Measurements from ENCODE around the gene DNA2. TPM values are rescaled to one million over a fixed set of nuclear protein-coding genes. Genes with fewer than 3 reads are reported as not detected.

Gene DNA2
- total and polyA plus RNA-seq, 2 experiments from 2014 or later, result 2.4 to 9.3 TPM

- no peak overlapping the region for H3K4me2 ChIP-seq
- 71% methylated on average over 1 of the region's 1 CpG for WGBS (ENCODE audit: low lambda C conversion rate, missing lambda C conversion rate)
- no peaks in the 10 kb centered on the region for H3K9me2 ChIP-seq (replicated peaks; ENCODE audit: insufficient read depth)
- DNase-seq (ENCODE audit: low spot score), result no peak
- no peak overlapping the region for H2AFZ ChIP-seq
- H3K27me3 ChIP-seq, result no peaks in the 10 kb centered on the region
- H4K20me1 ChIP-seq (ENCODE audit: insufficient read depth, poor library complexity, severe bottlenecking), result no peaks in the 10 kb centered on the region
- H3K36me3 ChIP-seq (replicated peaks; ENCODE audit: insufficient read depth, low read depth), result no peaks in the 10 kb centered on the region
- H3K79me2 ChIP-seq, result no peaks in the 10 kb centered on the region
- H3K4me3 ChIP-seq, result no peak overlapping the region
- no peak for TF ChIP-seq EZH2 (IDR thresholded peaks at IDR 0.05; ENCODE audit: borderline replicate concordance)
- TF ChIP-seq EZH2phosphoT487 (IDR thresholded peaks at IDR 0.05; ENCODE audit: low read depth, severe bottlenecking, unreplicated experiment), result no peak
- no peak for TF ChIP-seq CTCF (IDR thresholded peaks at IDR 0.05; ENCODE audit: poor library complexity)
- no peaks in the 10 kb centered on the region for H3K4me1 ChIP-seq (ENCODE audit: insufficient read depth)
- no peak overlapping the region for H3K27ac ChIP-seq
- H3K9me3 ChIP-seq (ENCODE audit: low read depth), result no peaks in the 10 kb centered on the region
These were observed 25.6 kb downstream of the DNA2 start for GRCh38 chr10:68446179-68446578.

- DNase-seq (ENCODE audit: low spot score), result no peak
- TF ChIP-seq EZH2phosphoT487 (IDR thresholded peaks at IDR 0.05; ENCODE audit: low read depth, severe bottlenecking, unreplicated experiment), result no peak
- no peak for TF ChIP-seq EZH2 (IDR thresholded peaks at IDR 0.05; ENCODE audit: borderline replicate concordance)
- no peak for TF ChIP-seq CTCF (IDR thresholded peaks at IDR 0.05; ENCODE audit: poor library complexity)
- Histone ChIP-seq H3K4me1 (ENCODE audit: insufficient read depth) (no peaks in the 10 kb centered on the region), H4K20me1 (ENCODE audit: insufficient read depth, poor library complexity, severe bottlenecking) (no peaks in the 10 kb centered on the region), H2AFZ (no peak overlapping the region), H3K27me3 (no peaks in the 10 kb centered on the region), H3K79me2 (no peaks in the 10 kb centered on the region), H3K4me3 (no peak overlapping the region), H3K9me2 (replicated peaks; ENCODE audit: insufficient read depth) (no peaks in the 10 kb centered on the region), H3K36me3 (replicated peaks; ENCODE audit: insufficient read depth, low read depth) (no peaks in the 10 kb centered on the region), H3K4me2 (no peak overlapping the region), H3K27ac (no peak overlapping the region), H3K9me3 (ENCODE audit: low read depth) (no peaks in the 10 kb centered on the region)
- WGBS (ENCODE audit: low lambda C conversion rate, missing lambda C conversion rate), result 98% methylated on average over 2 of the region's 2 CpGs
These were observed 28.8 kb downstream of the DNA2 start for GRCh38 chr10:68442971-68443370.

DNA sequence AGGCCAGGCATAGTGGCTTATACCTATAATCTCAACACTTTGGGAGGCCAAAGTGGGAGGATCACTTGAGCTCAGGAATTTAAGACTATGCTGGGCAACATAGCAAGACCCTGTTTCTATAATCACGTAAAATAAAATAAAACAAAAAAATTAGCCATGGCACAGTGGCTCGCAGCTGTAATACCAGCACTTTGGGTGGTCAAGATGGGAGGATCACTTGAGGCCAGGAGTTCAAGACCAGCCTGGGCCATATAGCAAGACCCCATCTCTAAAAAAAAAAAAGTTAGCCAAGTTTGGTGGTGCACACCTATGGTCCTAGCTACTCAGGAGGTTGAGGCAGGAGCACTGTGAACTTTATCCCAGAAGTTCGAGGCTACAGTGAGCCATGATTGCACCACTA lies 30.9 kb downstream of the DNA2 start:
- H4K20me1 ChIP-seq (ENCODE audit: insufficient read depth, poor library complexity, severe bottlenecking), result no peaks in the 10 kb centered on the region
- H2AFZ ChIP-seq, result no peak overlapping the region
- no peaks in the 10 kb centered on the region for H3K4me1 ChIP-seq (ENCODE audit: insufficient read depth)
- no peak for TF ChIP-seq CTCF (IDR thresholded peaks at IDR 0.05; ENCODE audit: poor library complexity)
- TF ChIP-seq EZH2 (IDR thresholded peaks at IDR 0.05; ENCODE audit: borderline replicate concordance), result no peak
- no peak for TF ChIP-seq EZH2phosphoT487 (IDR thresholded peaks at IDR 0.05; ENCODE audit: low read depth, severe bottlenecking, unreplicated experiment)
- H3K27ac ChIP-seq, result no peak overlapping the region
- H3K9me2 ChIP-seq (replicated peaks; ENCODE audit: insufficient read depth), result no peaks in the 10 kb centered on the region
- no peaks in the 10 kb centered on the region for H3K27me3 ChIP-seq
- no peaks in the 10 kb centered on the region for H3K79me2 ChIP-seq
- no peak overlapping the region for H3K4me3 ChIP-seq
- no peaks in the 10 kb centered on the region for H3K9me3 ChIP-seq (ENCODE audit: low read depth)
- DNase-seq (ENCODE audit: low spot score), result no peak
- 99% methylated on average over 3 of the region's 3 CpGs for WGBS (ENCODE audit: low lambda C conversion rate, missing lambda C conversion rate)
- no peak overlapping the region for H3K4me2 ChIP-seq
- no peaks in the 10 kb centered on the region for H3K36me3 ChIP-seq (replicated peaks; ENCODE audit: insufficient read depth, low read depth)

- no peaks in the 10 kb centered on the region for H3K4me1 ChIP-seq (ENCODE audit: insufficient read depth)
- H3K4me3 ChIP-seq, result no peak overlapping the region
- no peaks in the 10 kb centered on the region for H3K79me2 ChIP-seq
- H2AFZ ChIP-seq, result no peak overlapping the region
- H3K36me3 ChIP-seq (replicated peaks; ENCODE audit: insufficient read depth, low read depth), result no peaks in the 10 kb centered on the region
- no peaks in the 10 kb centered on the region for H3K9me2 ChIP-seq (replicated peaks; ENCODE audit: insufficient read depth)
- H3K4me2 ChIP-seq, result no peak overlapping the region
- H3K27me3 ChIP-seq, result no peaks in the 10 kb centered on the region
- no peak for DNase-seq (ENCODE audit: low spot score)
- no peaks in the 10 kb centered on the region for H3K9me3 ChIP-seq (ENCODE audit: low read depth)
- H3K27ac ChIP-seq, result no peak overlapping the region
- no peaks in the 10 kb centered on the region for H4K20me1 ChIP-seq (ENCODE audit: insufficient read depth, poor library complexity, severe bottlenecking)
- TF ChIP-seq CTCF (IDR thresholded peaks at IDR 0.05; ENCODE audit: poor library complexity), result no peak
- no peak for TF ChIP-seq EZH2phosphoT487 (IDR thresholded peaks at IDR 0.05; ENCODE audit: low read depth, severe bottlenecking, unreplicated experiment)
- no peak for TF ChIP-seq EZH2 (IDR thresholded peaks at IDR 0.05; ENCODE audit: borderline replicate concordance)
These were observed 36.0 kb downstream of the DNA2 start for GRCh38 chr10:68435803-68436202.

All from hepatocyte (in vitro differentiated cells).